Activated CD8-positive, alpha-beta T cell treated with anti-CD3 and anti-CD28 coated beads for 36 hours (primary cell): ENCODE results near the gene TMCO6. TPM values are rescaled to one million over a fixed set of nuclear protein-coding genes. Genes with fewer than 3 reads are reported as not detected.

Experiments
- ATAC-seq: fragments of 200-7000 bp; cut with Tn5 transposase; one replicate; pipeline ENCODE4 v1.10.0; 2021; ENCODE audit warnings: mild to moderate bottlenecking, moderate library complexity
- CTCF ChIA-PET: fragments of 350-600 bp; sonication (Branson Sonifier 250); formaldehyde crosslinking; loops from one replicate; lab custom pipeline; 2021; ENCODE audit warnings: antibody characterized with exemption; lab: Charles Lee
- POLR2A ChIA-PET: fragments of 350-600 bp; sonication (Branson Sonifier 250); formaldehyde crosslinking; loops from one replicate; lab custom pipeline; 2021; ENCODE audit warnings: antibody characterized with exemption; lab: Charles Lee
- DNase-seq: peaks from one replicate; pipeline ENCODE4 v3.0.0-alpha.2; 2020
- H3K27ac Mint-ChIP-seq: one replicate; pipeline ENCODE4 v1.8.0; 2021; ENCODE audit warnings: mild to moderate bottlenecking, mixed read lengths
- H3K27me3 Mint-ChIP-seq: one replicate; pipeline ENCODE4 v1.8.0; 2021; ENCODE audit warnings: mixed read lengths
- H3K36me3 Mint-ChIP-seq: one replicate; pipeline ENCODE4 v1.8.0; 2021; ENCODE audit warnings: low read depth, mixed read lengths
- H3K4me1 Mint-ChIP-seq: one replicate; pipeline ENCODE4 v1.8.0; 2021; ENCODE audit warnings: low read depth, mixed read lengths
- H3K4me3 Mint-ChIP-seq: one replicate; pipeline ENCODE4 v1.8.0; 2021; ENCODE audit warnings: mild to moderate bottlenecking, moderate library complexity, mixed read lengths
- H3K9me3 Mint-ChIP-seq: one replicate; pipeline ENCODE4 v1.8.0; 2021; ENCODE audit warnings: mixed read lengths
- intact Hi-C: fragments of 100-400 bp; cut with micrococcal nuclease; formaldehyde crosslinking; loops from one replicate; pipeline ENCODE4 v1.10.0; 2022
- microRNA-seq: library from miRNA; unstranded; fragments of <30 nt; microRNA quantifications from one replicate; pipeline ENCODE4 v1.2.0, GENCODE V29; 2022; ENCODE audit warnings: borderline microRNAs expressed, borderline replicate concordance
- total RNA-seq, 2 experiments: library from RNA; stranded (reverse); gene quantifications; one replicate each; pipeline ENCODE4 v1.2.3, GENCODE V29; 2021
- TF ChIP-seq, protein P1 (sequence below): fragments of 200-600 bp; IDR thresholded peaks from one replicate; pipeline ENCODE4 v1.8.0; 2022; ENCODE audit warnings: antibody characterized with exemption, mild to moderate bottlenecking

The TMCO6 gene
- total RNA-seq, 2 experiments from 2014 or later = 31.7 to 33.2 TPM

DNA sequence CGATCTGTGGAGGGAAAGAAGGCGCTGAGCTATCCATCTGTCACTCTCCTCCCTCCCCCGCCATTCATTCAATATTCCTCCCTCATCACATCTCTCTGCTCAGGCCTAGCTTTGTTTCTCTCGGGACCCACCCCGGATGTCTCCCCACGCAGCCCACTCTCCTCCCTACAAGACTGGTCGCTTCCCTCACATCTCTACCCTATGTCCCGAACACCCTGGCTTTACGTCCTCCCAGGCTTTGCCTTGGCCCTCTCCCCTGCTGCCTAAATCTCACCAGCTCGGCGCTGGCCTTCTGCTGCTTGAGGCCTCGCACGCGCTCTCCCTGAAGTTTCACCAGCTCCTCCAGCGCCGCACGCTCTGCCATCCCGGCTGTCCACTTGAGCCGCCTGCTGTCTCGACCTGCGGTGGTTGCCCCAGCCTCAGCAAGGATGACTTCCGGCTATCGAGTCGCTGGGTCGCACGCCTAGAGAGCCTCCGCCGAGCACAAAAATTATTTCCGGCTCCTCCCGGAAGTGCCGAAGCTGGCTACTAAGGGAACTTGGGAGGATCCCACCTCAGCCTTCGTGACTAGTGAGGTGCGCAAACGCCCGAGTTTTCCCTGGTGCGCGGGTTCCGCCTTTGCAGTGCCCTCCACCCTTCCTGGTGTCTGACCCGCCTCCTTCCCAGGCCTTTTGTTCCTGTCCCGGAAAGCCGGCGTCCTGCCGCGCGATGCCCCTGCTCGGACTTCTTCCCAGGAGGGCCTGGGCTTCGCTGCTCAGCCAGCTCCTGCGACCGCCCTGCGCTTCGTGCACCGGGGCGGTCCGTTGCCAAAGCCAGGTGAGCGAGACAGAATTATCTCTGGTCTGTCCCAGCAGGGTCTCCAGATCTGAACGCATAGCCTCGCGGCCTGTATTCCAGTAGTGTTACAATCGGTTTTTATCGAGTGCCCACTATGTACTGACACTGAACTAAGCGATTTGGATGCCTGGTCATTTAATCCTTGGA, 52.0 kb downstream of the TMCO6 start, which contains the start of the genes HARS1 and HARS2:
Gene HARS1 (minus strand): TSS at position 430 of the 984 bp plus-strand sequence. CDS start 66 bp downstream, at position 364.
Gene HARS2 (plus strand): TSS at position 515 of the 984 bp plus-strand sequence. CDS start 194 bp downstream, at position 709.
- peak; percentile 89 for DNase-seq

DNA sequence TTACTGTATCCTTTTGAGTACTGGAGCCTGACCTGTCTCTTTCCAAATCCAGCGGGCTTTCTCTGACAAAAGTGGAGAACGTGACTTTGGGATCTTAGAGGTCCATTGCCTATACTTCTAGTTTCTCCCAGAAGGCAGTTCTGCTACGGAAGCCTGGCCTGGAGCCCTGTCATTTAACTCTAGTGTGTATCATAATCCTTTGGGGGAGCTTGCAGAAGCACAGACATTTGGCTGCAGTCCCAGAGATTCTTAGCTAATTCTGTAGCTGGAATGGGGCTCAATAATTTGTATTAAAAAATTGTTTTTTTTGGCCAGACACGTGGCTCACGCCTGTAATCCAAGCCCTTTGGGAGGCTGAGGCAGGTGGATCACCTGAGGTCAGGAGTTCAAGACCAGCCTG, 55.0 kb downstream of the TMCO6 start:
- intact Hi-C loops = loop anchor here (5.0 kb wide), 1 partner anchor 47 kb away; the partner anchor contains the start of genes IK and NDUFA2
- POLR2A ChIA-PET = interaction anchor here (1.6 kb wide), 1 partner anchor 17 kb away, joined by 5 read pairs; no protein-coding TSS in a partner anchor
- Mint-ChIP-seq H3K36me3 (peaks cover 48% of the 10 kb centered on the region), H3K4me1 (peaks cover 22% of the 10 kb centered on the region), H3K4me3 (no peak overlapping the region), H3K27ac (no peak overlapping the region), H3K9me3 (no peaks in the 10 kb centered on the region), H3K27me3 (no peaks in the 10 kb centered on the region)
- TF ChIP-seq, protein P1, sequence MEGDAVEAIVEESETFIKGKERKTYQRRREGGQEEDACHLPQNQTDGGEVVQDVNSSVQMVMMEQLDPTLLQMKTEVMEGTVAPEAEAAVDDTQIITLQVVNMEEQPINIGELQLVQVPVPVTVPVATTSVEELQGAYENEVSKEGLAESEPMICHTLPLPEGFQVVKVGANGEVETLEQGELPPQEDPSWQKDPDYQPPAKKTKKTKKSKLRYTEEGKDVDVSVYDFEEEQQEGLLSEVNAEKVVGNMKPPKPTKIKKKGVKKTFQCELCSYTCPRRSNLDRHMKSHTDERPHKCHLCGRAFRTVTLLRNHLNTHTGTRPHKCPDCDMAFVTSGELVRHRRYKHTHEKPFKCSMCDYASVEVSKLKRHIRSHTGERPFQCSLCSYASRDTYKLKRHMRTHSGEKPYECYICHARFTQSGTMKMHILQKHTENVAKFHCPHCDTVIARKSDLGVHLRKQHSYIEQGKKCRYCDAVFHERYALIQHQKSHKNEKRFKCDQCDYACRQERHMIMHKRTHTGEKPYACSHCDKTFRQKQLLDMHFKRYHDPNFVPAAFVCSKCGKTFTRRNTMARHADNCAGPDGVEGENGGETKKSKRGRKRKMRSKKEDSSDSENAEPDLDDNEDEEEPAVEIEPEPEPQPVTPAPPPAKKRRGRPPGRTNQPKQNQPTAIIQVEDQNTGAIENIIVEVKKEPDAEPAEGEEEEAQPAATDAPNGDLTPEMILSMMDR = no peak
- no peak for DNase-seq
- CTCF ChIA-PET = interaction anchor here (1.4 to 1.7 kb wide), 2 partner anchors 15 to 322 kb away, joined by 3 to 4 read pairs; no protein-coding TSS in a partner anchor
- no peak for ATAC-seq

More for the DNA sequence above, 52.0 kb downstream of the TMCO6 start, which contains the start of the genes HARS1 and HARS2:
- Mint-ChIP-seq H3K9me3 (no peaks in the 10 kb centered on the region), H3K4me3 (peak within 1 kb of the TSS; percentile 99), H3K27ac (peak within 1 kb of the TSS; percentile 97), H3K36me3 (peaks cover 30% of the 10 kb centered on the region), H3K27me3 (no peaks in the 10 kb centered on the region), H3K4me1 (peaks cover 34% of the 10 kb centered on the region)
- TF ChIP-seq, protein P1 = no peak
- intact Hi-C loops = loop anchor here (5.0 kb wide), 1 partner anchor 44 kb away; the partner anchor contains the start of genes IK and NDUFA2
- ATAC-seq = peak; percentile 94
- POLR2A ChIA-PET = interaction anchor here (0.7 to 4.0 kb wide), 23 partner anchors 10 to 291 kb away, joined by 3 to 29 read pairs (median 4); partner anchors contain the start of genes ANKHD1, EIF4EBP3, IK and NDUFA2
- CTCF ChIA-PET = interaction anchor here (0.7 to 1.7 kb wide), 11 partner anchors 10 to 873 kb away, joined by 3 to 6 read pairs (median 4); partner anchors contain the start of genes IK and NDUFA2

Small RNA genes within 50 kb of the gene (microRNA-seq; reads per million reads assigned to microRNA genes)
- not detected for gene MIR3655

Other genes starting within 250 kb of the TMCO6 start
- gene ANKHD1, start 237.6 kb upstream of the TMCO6 start, total RNA-seq = 100 to 1,000 TPM in 1 of 2 experiments, 10 to 100 TPM in 1; 99.3 to 103 TPM
- 10 to 100 TPM; 19.6 to 20.3 TPM for gene EIF4EBP3, start 91.8 kb upstream of the TMCO6 start, total RNA-seq
- 10 to 100 TPM; 47.8 to 49.5 TPM for gene SRA1, start 82.0 kb upstream of the TMCO6 start, total RNA-seq
- gene APBB3, start 74.9 kb upstream of the TMCO6 start, total RNA-seq = 10 to 100 TPM; 24.9 TPM
- gene SLC35A4, start 74.6 kb upstream of the TMCO6 start, total RNA-seq = 10 to 100 TPM; 72.9 to 73.6 TPM
- under 1 TPM; 0.36 to 0.41 TPM for gene CD14, start 6.3 kb upstream of the TMCO6 start, total RNA-seq
- gene NDUFA2, start 8.2 kb downstream of the TMCO6 start, total RNA-seq = 10 to 100 TPM; 63.1 to 64.5 TPM
- 10 to 100 TPM; 84.3 to 84.5 TPM for gene IK, start 8.4 kb downstream of the TMCO6 start, total RNA-seq
- gene WDR55, start 25.5 kb downstream of the TMCO6 start, total RNA-seq = 10 to 100 TPM; 30.1 to 31.8 TPM
- 1 to 10 TPM; 2.9 to 3.2 TPM for gene DND1, start 34.1 kb downstream of the TMCO6 start, total RNA-seq
- 10 to 100 TPM; 84.5 to 84.9 TPM for gene HARS1, start 51.9 kb downstream of the TMCO6 start, total RNA-seq
- gene HARS2, start 52.0 kb downstream of the TMCO6 start, total RNA-seq = 10 to 100 TPM; 26.1 TPM
- gene ZMAT2, start 61.0 kb downstream of the TMCO6 start, total RNA-seq = 10 to 100 TPM; 47.6 to 50.1 TPM
- gene PCDHA1, start 146.7 kb downstream of the TMCO6 start, total RNA-seq = not detected
- not detected for gene PCDHA2, start 155.4 kb downstream of the TMCO6 start, total RNA-seq
- not detected for gene PCDHA3, start 161.6 kb downstream of the TMCO6 start, total RNA-seq
- not detected for gene PCDHA4, start 167.6 kb downstream of the TMCO6 start, total RNA-seq
- not detected for gene PCDHA5, start 182.2 kb downstream of the TMCO6 start, total RNA-seq
- gene PCDHA6, start 188.5 kb downstream of the TMCO6 start, total RNA-seq = not detected
- not detected for gene PCDHA7, start 194.8 kb downstream of the TMCO6 start, total RNA-seq
- not detected for gene PCDHA8, start 201.7 kb downstream of the TMCO6 start, total RNA-seq
- not detected for gene PCDHA9, start 208.9 kb downstream of the TMCO6 start, total RNA-seq
- gene PCDHA10, start 216.4 kb downstream of the TMCO6 start, total RNA-seq = not detected
- gene PCDHA11, start 229.5 kb downstream of the TMCO6 start, total RNA-seq = not detected
- not detected for gene PCDHA12, start 235.9 kb downstream of the TMCO6 start, total RNA-seq
- gene PCDHA13, start 242.7 kb downstream of the TMCO6 start, total RNA-seq = not detected